HG02981 (cell line): ENCODE measurements around the gene GIMAP8.

Experiments used
- ATAC-seq: cut with Tn5 transposase; IDR thresholded peaks from one replicate; pipeline ENCODE4 v1.9.1; 2021; ENCODE audit warnings: mild to moderate bottlenecking, moderate library complexity; ENCODE audit not compliant: unreplicated experiment

Gene GIMAP8

GRCh38 chr7:150450491-150451001 lies at the start of gene GIMAP8:
Gene GIMAP8, plus strand, starts transcription at chr7:150450630. Its CDS starts 16,069 bp downstream, at chr7:150466699.
- peak; percentile 32 for ATAC-seq

- ATAC-seq, result no peak
These were observed 49.5 kb upstream of the GIMAP8 start for GRCh38 chr7:150400788-150401423.

- no peak for ATAC-seq
These were observed 49.0 kb upstream of the GIMAP8 start for GRCh38 chr7:150401424-150401790.

- ATAC-seq, result no peak
These were observed 48.4 kb upstream of the GIMAP8 start for GRCh38 chr7:150401861-150402631.

GRCh38 chr7:150402671-150403321 lies 47.6 kb upstream of the GIMAP8 start:
- no peak for ATAC-seq

- no peak for ATAC-seq
These were observed 46.9 kb upstream of the GIMAP8 start for GRCh38 chr7:150403376-150404171.

GRCh38 chr7:150404172-150404804 lies 46.1 kb upstream of the GIMAP8 start:
- no peak for ATAC-seq

- ATAC-seq, result peak; percentile 37
These were observed 45.4 kb upstream of the GIMAP8 start for GRCh38 chr7:150404805-150405583.

- no peak for ATAC-seq
These were observed 44.7 kb upstream of the GIMAP8 start for GRCh38 chr7:150405584-150406311.

- no peak for ATAC-seq
These were observed 44.2 kb upstream of the GIMAP8 start for GRCh38 chr7:150406312-150406566.

GRCh38 chr7:150406567-150407421 lies 43.6 kb upstream of the GIMAP8 start:
- ATAC-seq, result peak; percentile 55

- no peak for ATAC-seq
These were observed 42.6 kb upstream of the GIMAP8 start for GRCh38 chr7:150407588-150408392.

GRCh38 chr7:150408393-150409299 lies 41.8 kb upstream of the GIMAP8 start:
- ATAC-seq, result peak; percentile 31

- no peak for ATAC-seq
These were observed 41.0 kb upstream of the GIMAP8 start for GRCh38 chr7:150409300-150410030.

- ATAC-seq, result no peak
These were observed 40.3 kb upstream of the GIMAP8 start for GRCh38 chr7:150410131-150410530.
